ENCODE results near the gene CHCHD2.

GRCh38 chr7:56124981-56125380, 18.7 kb upstream of the CHCHD2 start:
- no peak for TF ChIP-seq CTCF (IDR thresholded peaks at IDR 0.05)
- TF ChIP-seq EP300 (IDR thresholded peaks at IDR 0.05; ENCODE audit: low read depth), result no peak
- TF ChIP-seq POLR2A (IDR thresholded peaks at IDR 0.05), result no peak
- no peak for TF ChIP-seq POLR2AphosphoS5 (IDR thresholded peaks at IDR 0.05)

Data from transverse colon (tissue), 4 donors.